HL-60 (cell line): Measurements from ENCODE around the gene STARD3.

Experiments
- DNase-seq, 2 experiments: peaks; one replicate each; pipeline ENCODE4 v3.0.0-alpha.2; 2010 to 2020; ENCODE audit warnings: low read depth in 1 of 2, low spot score in 1 of 2
- H3K27ac ChIP-seq: fragments of 250-450 bp; sonication (Bioruptor Pico); replicated peaks from 2 replicates; pipeline ENCODE4 v1.5.1; 2020; ENCODE audit warnings: mild to moderate bottlenecking, moderate library complexity
- H3K27me3 ChIP-seq: fragments of 250-450 bp; sonication (Bioruptor Pico); 2 replicates; pipeline ENCODE4 v1.5.1; 2021; ENCODE audit warnings: mild to moderate bottlenecking, moderate library complexity; ENCODE audit not compliant: insufficient read depth, poor library complexity, severe bottlenecking
- H3K4me3 ChIP-seq: replicated peaks from 2 replicates; pipeline ENCODE4 v1.5.1; 2011; ENCODE audit warnings: mild to moderate bottlenecking, control low read depth, low read length; ENCODE audit not compliant: insufficient read depth
- CTCF ChIP-seq: IDR thresholded peaks from one replicate; pipeline ENCODE4 v1.5.1; 2011; ENCODE audit warnings: low read length, control low read depth, inconsistent platforms; ENCODE audit not compliant: insufficient read depth
- GABPA ChIP-seq: IDR thresholded peaks from 2 replicates; pipeline ENCODE4 v1.6.1; 2012; ENCODE audit warnings: low read depth
- POLR2AphosphoS5 ChIP-seq: IDR thresholded peaks from 2 replicates; pipeline ENCODE4 v1.6.1; 2012; ENCODE audit warnings: low read depth
- REST ChIP-seq: IDR thresholded peaks from 2 replicates; pipeline ENCODE4 v1.6.1; 2012; ENCODE audit warnings: low read depth; ENCODE audit not compliant: insufficient replicate concordance
- SPI1 ChIP-seq: IDR thresholded peaks from 2 replicates; pipeline ENCODE4 v1.6.1; 2012; ENCODE audit warnings: low read depth, mild to moderate bottlenecking, borderline replicate concordance

Gene STARD3

GRCh38 chr17:39677542-39678339 lies 40.8 kb downstream of the STARD3 start:
- TF ChIP-seq GABPA: no peak
- Histone ChIP-seq H3K27me3 (no peaks in the 10 kb centered on the region), H3K27ac (no peak overlapping the region), H3K4me3 (no peak overlapping the region)
- no peak for DNase-seq

GRCh38 chr17:39678340-39679116 lies 41.6 kb downstream of the STARD3 start:
- DNase-seq: no peak
- no peak overlapping the region for H3K4me3 ChIP-seq
- no peaks in the 10 kb centered on the region for H3K27me3 ChIP-seq
- H3K27ac ChIP-seq: no peak overlapping the region
- TF ChIP-seq POLR2AphosphoS5 (no peak), CTCF (no peak), GABPA (no peak), REST (no peak), SPI1 (no peak)

GRCh38 chr17:39679521-39680192 lies 42.7 kb downstream of the STARD3 start:
- no peak overlapping the region for H3K27ac ChIP-seq
- H3K4me3 ChIP-seq: no peak overlapping the region
- TF ChIP-seq GABPA (no peak), POLR2AphosphoS5 (no peak), REST (no peak), CTCF (no peak), SPI1 (no peak)
- H3K27me3 ChIP-seq: no peaks in the 10 kb centered on the region
- no peak for DNase-seq

GRCh38 chr17:39683295-39683939 lies 46.5 kb downstream of the STARD3 start:
- TF ChIP-seq SPI1 (no peak), GABPA (no peak), CTCF (no peak), POLR2AphosphoS5 (no peak), REST (no peak)
- H3K27ac ChIP-seq: no peak overlapping the region
- DNase-seq: no peak
- H3K27me3 ChIP-seq: no peaks in the 10 kb centered on the region
- no peak overlapping the region for H3K4me3 ChIP-seq
